A673 (cell line): Measurements from ENCODE around the gene LRRN2.

Experiments
- EZH2 ChIP-seq: fragments of 200-600 bp; sonication (generic); IDR thresholded peaks from 2 replicates; pipeline ENCODE4 v1.6.1; 2017; ENCODE audit warnings: borderline replicate concordance, low read depth, mild to moderate bottlenecking, mixed read lengths, antibody characterized with exemption, low read length; ENCODE audit not compliant: poor library complexity, severe bottlenecking
- TF ChIP-seq, protein P1 (sequence below): fragments of 300-800, 200-600 bp; sonication (generic); conservative IDR thresholded peaks from 2 replicates; pipeline ENCODE4 v1.5.1; 2017; ENCODE audit warnings: low read depth, mild to moderate bottlenecking, antibody characterized with exemption, low read length, moderate library complexity, mixed read lengths

- TF ChIP-seq, protein P1, sequence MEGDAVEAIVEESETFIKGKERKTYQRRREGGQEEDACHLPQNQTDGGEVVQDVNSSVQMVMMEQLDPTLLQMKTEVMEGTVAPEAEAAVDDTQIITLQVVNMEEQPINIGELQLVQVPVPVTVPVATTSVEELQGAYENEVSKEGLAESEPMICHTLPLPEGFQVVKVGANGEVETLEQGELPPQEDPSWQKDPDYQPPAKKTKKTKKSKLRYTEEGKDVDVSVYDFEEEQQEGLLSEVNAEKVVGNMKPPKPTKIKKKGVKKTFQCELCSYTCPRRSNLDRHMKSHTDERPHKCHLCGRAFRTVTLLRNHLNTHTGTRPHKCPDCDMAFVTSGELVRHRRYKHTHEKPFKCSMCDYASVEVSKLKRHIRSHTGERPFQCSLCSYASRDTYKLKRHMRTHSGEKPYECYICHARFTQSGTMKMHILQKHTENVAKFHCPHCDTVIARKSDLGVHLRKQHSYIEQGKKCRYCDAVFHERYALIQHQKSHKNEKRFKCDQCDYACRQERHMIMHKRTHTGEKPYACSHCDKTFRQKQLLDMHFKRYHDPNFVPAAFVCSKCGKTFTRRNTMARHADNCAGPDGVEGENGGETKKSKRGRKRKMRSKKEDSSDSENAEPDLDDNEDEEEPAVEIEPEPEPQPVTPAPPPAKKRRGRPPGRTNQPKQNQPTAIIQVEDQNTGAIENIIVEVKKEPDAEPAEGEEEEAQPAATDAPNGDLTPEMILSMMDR: no peak
- TF ChIP-seq EZH2: no peak
Measured at GRCh38 chr1:204602871-204603542, 82.5 kb downstream of the LRRN2 start.
